ENCODE results near the gene MORC1. TPM values are rescaled to one million over a fixed set of nuclear protein-coding genes. Genes with fewer than 3 reads are reported as not detected.
A peak's percentile ranks its signal among the peaks of the same experiment; 100 is the strongest.
"Not testable (repeated sequence)": the region's sequence is repeated elsewhere in the genome, so short reads cannot be mapped to it uniquely, and the experiment has no call there.

Gene MORC1
- total RNA-seq, 1 donor, result not detected

DNA sequence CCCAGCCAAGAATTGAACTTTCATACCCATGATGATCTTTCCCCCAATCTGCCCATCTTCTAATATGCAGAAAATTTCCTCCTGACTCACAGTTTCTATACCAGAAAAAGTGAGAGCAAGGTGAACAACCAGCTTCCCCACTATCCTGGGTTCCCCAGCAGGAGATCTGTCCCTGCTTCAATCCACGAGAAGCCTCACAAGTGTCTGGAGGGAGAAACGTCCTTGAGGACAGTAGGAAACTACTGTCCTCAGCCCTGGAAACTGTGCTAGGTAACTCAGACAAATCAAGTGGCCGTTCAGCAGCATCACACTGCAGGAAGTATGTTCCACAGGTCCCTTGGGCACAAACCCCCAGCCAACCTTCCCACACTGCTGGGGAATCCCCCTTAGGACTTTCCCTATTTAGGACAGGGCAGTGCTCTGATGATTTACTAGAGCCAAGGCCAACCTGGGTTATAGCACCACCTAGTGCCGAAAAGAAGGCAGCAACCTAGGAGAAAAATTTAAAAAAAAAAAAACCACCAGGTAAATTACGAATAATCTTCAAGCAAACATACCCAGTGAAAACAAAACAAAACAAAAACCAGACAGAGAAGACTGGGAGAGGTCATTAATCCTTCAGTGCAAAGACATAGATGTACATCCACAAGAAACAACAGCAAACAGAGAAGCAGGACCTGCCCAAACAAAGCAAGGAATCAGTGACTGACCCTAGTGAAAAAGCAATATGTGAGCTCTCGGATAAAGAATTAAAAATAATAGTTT is 36.0 kb downstream of the MORC1 start:
- Histone ChIP-seq H2AFZ (ENCODE audit: low read length) (no peak overlapping the region), H3K4me1 (ENCODE audit: insufficient read depth, low read length) (no peaks in the 10 kb centered on the region), H3K79me2 (ENCODE audit: insufficient read depth, low read length) (no peaks in the 10 kb centered on the region), H3K27me3 (ENCODE audit: insufficient read depth, low read length) (no peaks in the 10 kb centered on the region), H3K27ac (ENCODE audit: low read depth, low read length) (no peak overlapping the region), H3K4me2 (ENCODE audit: insufficient read depth, low read length) (peak overlapping the region; percentile 8), H3K36me3 (ENCODE audit: insufficient read depth, low read length) (no peaks in the 10 kb centered on the region), H3K9me3 (ENCODE audit: low read depth, low read length) (no peaks in the 10 kb centered on the region), H3K4me3 (ENCODE audit: insufficient read depth, low read length) (no peak overlapping the region), H4K20me1 (ENCODE audit: insufficient read depth, low read length) (no peaks in the 10 kb centered on the region)
- TF ChIP-seq, protein P1, sequence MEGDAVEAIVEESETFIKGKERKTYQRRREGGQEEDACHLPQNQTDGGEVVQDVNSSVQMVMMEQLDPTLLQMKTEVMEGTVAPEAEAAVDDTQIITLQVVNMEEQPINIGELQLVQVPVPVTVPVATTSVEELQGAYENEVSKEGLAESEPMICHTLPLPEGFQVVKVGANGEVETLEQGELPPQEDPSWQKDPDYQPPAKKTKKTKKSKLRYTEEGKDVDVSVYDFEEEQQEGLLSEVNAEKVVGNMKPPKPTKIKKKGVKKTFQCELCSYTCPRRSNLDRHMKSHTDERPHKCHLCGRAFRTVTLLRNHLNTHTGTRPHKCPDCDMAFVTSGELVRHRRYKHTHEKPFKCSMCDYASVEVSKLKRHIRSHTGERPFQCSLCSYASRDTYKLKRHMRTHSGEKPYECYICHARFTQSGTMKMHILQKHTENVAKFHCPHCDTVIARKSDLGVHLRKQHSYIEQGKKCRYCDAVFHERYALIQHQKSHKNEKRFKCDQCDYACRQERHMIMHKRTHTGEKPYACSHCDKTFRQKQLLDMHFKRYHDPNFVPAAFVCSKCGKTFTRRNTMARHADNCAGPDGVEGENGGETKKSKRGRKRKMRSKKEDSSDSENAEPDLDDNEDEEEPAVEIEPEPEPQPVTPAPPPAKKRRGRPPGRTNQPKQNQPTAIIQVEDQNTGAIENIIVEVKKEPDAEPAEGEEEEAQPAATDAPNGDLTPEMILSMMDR (IDR thresholded peaks at IDR 0.05; ENCODE audit: extremely low read depth, low read depth, low read length), result peak; percentile 85
- DNase-seq (ENCODE audit: insufficient read length, low spot score, missing footprints), result peak; percentile 21

DNA sequence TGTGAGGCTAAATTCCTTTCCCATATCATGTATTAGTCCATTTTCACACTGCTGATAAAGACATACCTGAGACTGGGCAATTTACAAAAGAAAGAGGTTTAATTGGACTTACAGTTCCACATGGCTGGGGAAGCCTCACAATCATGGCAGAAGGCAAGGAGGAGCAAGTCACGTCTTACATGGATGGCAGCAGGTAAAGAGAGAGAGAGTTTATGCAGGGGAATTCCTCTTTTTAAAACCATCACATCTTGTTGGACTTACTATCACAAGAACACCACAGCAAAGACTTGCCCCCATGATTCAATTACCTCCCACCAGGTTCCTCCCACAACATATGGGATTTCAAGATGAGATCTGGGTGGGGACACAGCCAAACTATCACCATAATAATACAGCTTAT is 37.8 kb downstream of the MORC1 start:
- not testable (repeated sequence) for H4K20me1 ChIP-seq (ENCODE audit: insufficient read depth, low read length); H3K9me3 ChIP-seq (ENCODE audit: low read depth, low read length); H2AFZ ChIP-seq (ENCODE audit: low read length); H3K4me1 ChIP-seq (ENCODE audit: insufficient read depth, low read length); H3K27me3 ChIP-seq (ENCODE audit: insufficient read depth, low read length); H3K36me3 ChIP-seq (ENCODE audit: insufficient read depth, low read length); H3K27ac ChIP-seq (ENCODE audit: low read depth, low read length); H3K4me3 ChIP-seq (ENCODE audit: insufficient read depth, low read length); DNase-seq (ENCODE audit: insufficient read length, low spot score, missing footprints); H3K4me2 ChIP-seq (ENCODE audit: insufficient read depth, low read length); H3K79me2 ChIP-seq (ENCODE audit: insufficient read depth, low read length)

DNA sequence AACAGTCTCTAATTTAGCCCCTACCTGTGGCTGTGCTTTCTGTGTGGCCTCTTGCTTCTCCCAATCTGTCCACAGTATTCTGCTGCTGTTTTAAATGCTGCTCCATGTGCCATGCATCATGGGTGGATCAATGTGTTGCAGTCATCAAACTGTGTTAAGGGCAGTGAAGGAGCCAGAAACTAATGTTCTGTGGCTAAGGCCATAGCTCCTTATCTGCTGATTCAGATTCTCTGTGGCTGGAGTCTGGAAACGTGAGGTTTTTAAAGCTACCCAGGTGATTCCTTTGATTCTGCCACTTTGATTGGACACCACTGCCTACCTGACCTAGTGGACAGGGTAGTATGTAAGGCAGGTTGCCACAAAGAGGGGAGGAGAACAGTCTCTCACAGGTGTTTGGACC is 44.8 kb downstream of the MORC1 start:
- H3K79me2 ChIP-seq (ENCODE audit: insufficient read depth, low read length), result no peaks in the 10 kb centered on the region
- no peaks in the 10 kb centered on the region for H3K4me1 ChIP-seq (ENCODE audit: insufficient read depth, low read length)
- TF ChIP-seq, protein P1 (IDR thresholded peaks at IDR 0.05; ENCODE audit: extremely low read depth, low read depth, low read length), result no peak
- no peak overlapping the region for H3K4me2 ChIP-seq (ENCODE audit: insufficient read depth, low read length)
- H3K27ac ChIP-seq (ENCODE audit: low read depth, low read length), result no peak overlapping the region
- H3K36me3 ChIP-seq (ENCODE audit: insufficient read depth, low read length), result no peaks in the 10 kb centered on the region
- no peaks in the 10 kb centered on the region for H4K20me1 ChIP-seq (ENCODE audit: insufficient read depth, low read length)
- DNase-seq (ENCODE audit: insufficient read length, low spot score, missing footprints), result no peak
- H3K4me3 ChIP-seq (ENCODE audit: insufficient read depth, low read length), result no peak overlapping the region
- no peaks in the 10 kb centered on the region for H3K9me3 ChIP-seq (ENCODE audit: low read depth, low read length)
- no peak overlapping the region for H2AFZ ChIP-seq (ENCODE audit: low read length)
- H3K27me3 ChIP-seq (ENCODE audit: insufficient read depth, low read length), result no peaks in the 10 kb centered on the region

DNA sequence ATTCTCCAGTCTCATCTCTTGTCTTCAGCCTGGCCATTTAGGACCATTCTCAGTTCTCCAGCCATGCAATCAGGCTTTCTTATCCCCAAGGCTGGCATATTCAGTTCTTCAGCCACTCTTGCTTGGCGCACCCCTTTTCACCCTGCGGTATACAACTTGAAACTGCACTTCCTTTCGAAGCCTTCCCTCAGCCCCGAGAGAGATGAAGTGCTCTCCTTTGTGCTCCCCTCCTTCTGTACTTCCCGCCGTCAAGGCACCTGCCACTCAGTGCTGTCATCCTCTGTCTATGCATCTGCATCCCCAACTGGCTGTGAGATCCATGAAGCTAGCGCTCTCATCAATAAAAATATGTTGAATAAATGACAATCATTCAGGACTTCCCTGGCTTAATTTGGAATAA is 45.7 kb downstream of the MORC1 start:
- no peak for DNase-seq (ENCODE audit: insufficient read length, low spot score, missing footprints)
- Histone ChIP-seq H3K4me3 (ENCODE audit: insufficient read depth, low read length) (no peak overlapping the region), H4K20me1 (ENCODE audit: insufficient read depth, low read length) (no peaks in the 10 kb centered on the region), H3K79me2 (ENCODE audit: insufficient read depth, low read length) (no peaks in the 10 kb centered on the region), H3K9me3 (ENCODE audit: low read depth, low read length) (no peaks in the 10 kb centered on the region), H3K36me3 (ENCODE audit: insufficient read depth, low read length) (no peaks in the 10 kb centered on the region), H2AFZ (ENCODE audit: low read length) (no peak overlapping the region), H3K27me3 (ENCODE audit: insufficient read depth, low read length) (no peaks in the 10 kb centered on the region), H3K4me2 (ENCODE audit: insufficient read depth, low read length) (no peak overlapping the region), H3K4me1 (ENCODE audit: insufficient read depth, low read length) (no peaks in the 10 kb centered on the region), H3K27ac (ENCODE audit: low read depth, low read length) (no peak overlapping the region)
- TF ChIP-seq, protein P1 (IDR thresholded peaks at IDR 0.05; ENCODE audit: extremely low read depth, low read depth, low read length), result no peak

All from osteoblast (primary cell).